Calu3 (cell line): Measurements from ENCODE around the gene TMPRSS13. TPM values are rescaled to one million over a fixed set of nuclear protein-coding genes. Genes with fewer than 3 reads are reported as not detected.

Source experiments
- BruUV-seq: library from RNA; stranded (reverse); fragments of 400-500 nt; replicated peaks from 2 replicates; lab custom pipeline; 2021; lab: Mats Ljungman, UMichigan
- CTCF ChIA-PET: fragments of 300-600 bp; sonication (Branson Sonifier 250); formaldehyde crosslinking; loops from one replicate; lab custom pipeline; 2022; ENCODE audit warnings: antibody characterized with exemption; lab: Charles Lee
- DNase-seq: peaks from one replicate; pipeline ENCODE4 v3.0.0; 2022
- H3K27ac Mint-ChIP-seq: one replicate; pipeline ENCODE4 v1.8.0; 2022; ENCODE audit warnings: mixed read lengths; ENCODE audit not compliant: unreplicated experiment
- H3K27me3 Mint-ChIP-seq: one replicate; pipeline ENCODE4 v1.8.0; 2022; ENCODE audit warnings: mixed read lengths; ENCODE audit not compliant: unreplicated experiment
- H3K36me3 Mint-ChIP-seq: one replicate; pipeline ENCODE4 v1.8.0; 2022; ENCODE audit warnings: mild to moderate bottlenecking, moderate library complexity, mixed read lengths; ENCODE audit not compliant: insufficient read depth, unreplicated experiment
- H3K4me1 Mint-ChIP-seq: one replicate; pipeline ENCODE4 v1.8.0; 2022; ENCODE audit warnings: mild to moderate bottlenecking, low read depth, mixed read lengths; ENCODE audit not compliant: unreplicated experiment
- H3K4me3 Mint-ChIP-seq: one replicate; pipeline ENCODE4 v1.8.0; 2022; ENCODE audit warnings: mild to moderate bottlenecking, low read depth, moderate library complexity, mixed read lengths; ENCODE audit not compliant: unreplicated experiment
- H3K9me3 Mint-ChIP-seq: one replicate; pipeline ENCODE4 v1.8.0; 2022; ENCODE audit warnings: low read depth, mixed read lengths; ENCODE audit not compliant: unreplicated experiment
- CTCF ChIP-seq: fragments of 200-600 bp; IDR thresholded peaks from one replicate; pipeline ENCODE4 v1.8.0; 2022; ENCODE audit warnings: antibody characterized with exemption; ENCODE audit not compliant: unreplicated experiment
- intact Hi-C: fragments of 100-400 bp; cut with micrococcal nuclease; formaldehyde crosslinking; loops from one replicate; pipeline ENCODE4 v1.10.0; 2022; ENCODE audit not compliant: unreplicated experiment
- total RNA-seq: library from RNA; stranded (reverse); gene quantifications from 2 replicates; pipeline ENCODE4 v1.2.3, GENCODE V29; 2022

TMPRSS13 gene
- total RNA-seq, 1 experiment from 2014 or later, result 2.3 TPM

GRCh38 chr11:117934526-117935307, 5.5 kb upstream of the TMPRSS13 start:
- no peak overlapping the region for H3K27ac Mint-ChIP-seq
- TF ChIP-seq CTCF, result no peak
- H3K4me3 Mint-ChIP-seq, result no peak overlapping the region
- CTCF ChIA-PET, result interaction anchor here (0.6 kb wide), 1 partner anchor 399 kb away, joined by 3 read pairs; no protein-coding TSS in a partner anchor
- H3K27me3 Mint-ChIP-seq, result no peaks in the 10 kb centered on the region
- intact Hi-C loops, result no loop called here
- H3K36me3 Mint-ChIP-seq, result no peaks in the 10 kb centered on the region
- BruUV-seq, result no TSS peak
- H3K9me3 Mint-ChIP-seq, result no peaks in the 10 kb centered on the region
- H3K4me1 Mint-ChIP-seq, result peaks cover 16% of the 10 kb centered on the region
- DNase-seq, result no peak

- H3K9me3 Mint-ChIP-seq, result no peaks in the 10 kb centered on the region
- no peak for DNase-seq
- CTCF ChIA-PET, result interaction anchor here (0.6 kb wide), 1 partner anchor 398 kb away, joined by 3 read pairs; no protein-coding TSS in a partner anchor
These were observed 4.7 kb upstream of the TMPRSS13 start for GRCh38 chr11:117933930-117934329.

GRCh38 chr11:117933475-117933874, 4.3 kb upstream of the TMPRSS13 start:
- Mint-ChIP-seq H3K9me3 (no peaks in the 10 kb centered on the region), H3K4me1 (peaks cover 24% of the 10 kb centered on the region), H3K36me3 (peaks cover 6% of the 10 kb centered on the region), H3K27ac (peak overlapping the region; percentile 42), H3K27me3 (no peaks in the 10 kb centered on the region), H3K4me3 (no peak overlapping the region)
- no TSS peak for BruUV-seq
- DNase-seq, result no peak
- TF ChIP-seq CTCF, result no peak
- CTCF ChIA-PET, result no interaction called here
- intact Hi-C loops, result no loop called here

More at GRCh38 chr11:117933930-117934329, 4.7 kb upstream of the TMPRSS13 start:
- Mint-ChIP-seq H3K36me3 (peaks cover 4% of the 10 kb centered on the region), H3K27ac (no peak overlapping the region), H3K27me3 (no peaks in the 10 kb centered on the region), H3K4me1 (peaks cover 19% of the 10 kb centered on the region), H3K4me3 (no peak overlapping the region)
- intact Hi-C loops, result no loop called here
- BruUV-seq, result no TSS peak
- TF ChIP-seq CTCF, result no peak

GRCh38 chr11:117932947-117933346, 3.7 kb upstream of the TMPRSS13 start:
- BruUV-seq, result no TSS peak
- Mint-ChIP-seq H3K4me3 (no peak overlapping the region), H3K9me3 (no peaks in the 10 kb centered on the region), H3K27ac (peak overlapping the region; percentile 42), H3K27me3 (no peaks in the 10 kb centered on the region), H3K4me1 (peaks cover 28% of the 10 kb centered on the region), H3K36me3 (peaks cover 6% of the 10 kb centered on the region)
- DNase-seq, result no peak
- TF ChIP-seq CTCF, result no peak
- CTCF ChIA-PET, result no interaction called here
- intact Hi-C loops, result no loop called here
